Calu3 (cell line): Measurements from ENCODE around the gene KIF16B. TPM values are rescaled to one million over a fixed set of nuclear protein-coding genes. Genes with fewer than 3 reads are reported as not detected.

Source experiments
- BruUV-seq: library from RNA; stranded (reverse); fragments of 400-500 nt; replicated peaks from 2 replicates; lab custom pipeline; 2021; lab: Mats Ljungman, UMichigan
- CTCF ChIA-PET: fragments of 300-600 bp; sonication (Branson Sonifier 250); formaldehyde crosslinking; loops from one replicate; lab custom pipeline; 2022; ENCODE audit warnings: antibody characterized with exemption; lab: Charles Lee
- DNase-seq: peaks from one replicate; pipeline ENCODE4 v3.0.0; 2022
- H3K27ac Mint-ChIP-seq: one replicate; pipeline ENCODE4 v1.8.0; 2022; ENCODE audit warnings: mixed read lengths; ENCODE audit not compliant: unreplicated experiment
- H3K27me3 Mint-ChIP-seq: one replicate; pipeline ENCODE4 v1.8.0; 2022; ENCODE audit warnings: mixed read lengths; ENCODE audit not compliant: unreplicated experiment
- H3K36me3 Mint-ChIP-seq: one replicate; pipeline ENCODE4 v1.8.0; 2022; ENCODE audit warnings: mild to moderate bottlenecking, moderate library complexity, mixed read lengths; ENCODE audit not compliant: insufficient read depth, unreplicated experiment
- H3K4me1 Mint-ChIP-seq: one replicate; pipeline ENCODE4 v1.8.0; 2022; ENCODE audit warnings: mild to moderate bottlenecking, low read depth, mixed read lengths; ENCODE audit not compliant: unreplicated experiment
- H3K4me3 Mint-ChIP-seq: one replicate; pipeline ENCODE4 v1.8.0; 2022; ENCODE audit warnings: mild to moderate bottlenecking, low read depth, moderate library complexity, mixed read lengths; ENCODE audit not compliant: unreplicated experiment
- H3K9me3 Mint-ChIP-seq: one replicate; pipeline ENCODE4 v1.8.0; 2022; ENCODE audit warnings: low read depth, mixed read lengths; ENCODE audit not compliant: unreplicated experiment
- CTCF ChIP-seq: fragments of 200-600 bp; IDR thresholded peaks from one replicate; pipeline ENCODE4 v1.8.0; 2022; ENCODE audit warnings: antibody characterized with exemption; ENCODE audit not compliant: unreplicated experiment
- intact Hi-C: fragments of 100-400 bp; cut with micrococcal nuclease; formaldehyde crosslinking; loops from one replicate; pipeline ENCODE4 v1.10.0; 2022; ENCODE audit not compliant: unreplicated experiment
- total RNA-seq: library from RNA; stranded (reverse); gene quantifications from 2 replicates; pipeline ENCODE4 v1.2.3, GENCODE V29; 2022

The KIF16B gene
- total RNA-seq, 1 experiment from 2014 or later, result 4.3 TPM

GRCh38 chr20:16539280-16540021, 33.8 kb downstream of the KIF16B start:
- no peaks in the 10 kb centered on the region for H3K4me1 Mint-ChIP-seq
- no TSS peak for BruUV-seq
- no peaks in the 10 kb centered on the region for H3K36me3 Mint-ChIP-seq
- CTCF ChIA-PET, result no interaction called here
- no peaks in the 10 kb centered on the region for H3K9me3 Mint-ChIP-seq
- intact Hi-C loops, result no loop called here
- DNase-seq, result no peak
- no peak for TF ChIP-seq CTCF
- H3K4me3 Mint-ChIP-seq, result no peak overlapping the region
- no peak overlapping the region for H3K27ac Mint-ChIP-seq
- no peaks in the 10 kb centered on the region for H3K27me3 Mint-ChIP-seq

GRCh38 chr20:16538779-16539178, 34.5 kb downstream of the KIF16B start:
- Mint-ChIP-seq H3K27ac (no peak overlapping the region), H3K4me3 (no peak overlapping the region), H3K36me3 (no peaks in the 10 kb centered on the region), H3K27me3 (no peaks in the 10 kb centered on the region), H3K9me3 (no peaks in the 10 kb centered on the region), H3K4me1 (no peaks in the 10 kb centered on the region)
- intact Hi-C loops, result no loop called here
- DNase-seq, result no peak
- no peak for TF ChIP-seq CTCF
- no TSS peak for BruUV-seq
- CTCF ChIA-PET, result no interaction called here

- BruUV-seq, result no TSS peak
- Mint-ChIP-seq H3K27ac (no peak overlapping the region), H3K36me3 (no peaks in the 10 kb centered on the region), H3K9me3 (no peaks in the 10 kb centered on the region), H3K4me1 (no peaks in the 10 kb centered on the region), H3K4me3 (no peak overlapping the region), H3K27me3 (no peaks in the 10 kb centered on the region)
- TF ChIP-seq CTCF, result no peak
- no peak for DNase-seq
- CTCF ChIA-PET, result no interaction called here
- intact Hi-C loops, result no loop called here
These were observed 35.3 kb downstream of the KIF16B start for GRCh38 chr20:16537918-16538317.

- DNase-seq, result no peak
- intact Hi-C loops, result no loop called here
- Mint-ChIP-seq H3K4me3 (no peak overlapping the region), H3K27me3 (no peaks in the 10 kb centered on the region), H3K36me3 (no peaks in the 10 kb centered on the region), H3K4me1 (no peaks in the 10 kb centered on the region), H3K9me3 (no peaks in the 10 kb centered on the region), H3K27ac (no peak overlapping the region)
- no TSS peak for BruUV-seq
- CTCF ChIA-PET, result no interaction called here
- TF ChIP-seq CTCF, result no peak
These were observed 36.1 kb downstream of the KIF16B start for GRCh38 chr20:16537025-16537665.
